Transverse colon (tissue), 4 donors: ENCODE data around the gene PTPRG.

ENCODE experiments used
- CTCF ChIP-seq, 5 experiments: fragments of 200-600 bp in 3 of 5; fragments of 450-650 bp in 2 of 5; sonication (generic) in 3 of 5; IDR thresholded peaks; 1 replicate in 2 of 5; 2 replicates in 3 of 5; pipeline ENCODE4 v1.5.1; 2016 to 2017; ENCODE audit warnings: antibody characterized with exemption in 5 of 5, inconsistent platforms in 3 of 5, mild to moderate bottlenecking in 2 of 5, moderate library complexity in 1 of 5
- EP300 ChIP-seq: sonication (generic); formaldehyde crosslinking; IDR thresholded peaks from one replicate; pipeline ENCODE4 v1.6.1; 2017; ENCODE audit warnings: antibody characterized with exemption, low read depth
- POLR2A ChIP-seq: fragments of 450-650 bp; IDR thresholded peaks from one replicate; pipeline ENCODE4 v1.6.1; 2016; ENCODE audit warnings: antibody characterized with exemption, mild to moderate bottlenecking, moderate library complexity
- POLR2AphosphoS5 ChIP-seq, 3 donors: sonication (generic); formaldehyde crosslinking; IDR thresholded peaks; one replicate each; pipeline ENCODE4 v1.6.1; 2016; ENCODE audit warnings: antibody characterized with exemption in 3 of 3

GRCh38 chr3:62027241-62027640 is 465.9 kb downstream of the PTPRG start:
- TF ChIP-seq CTCF (IDR thresholded peaks at IDR 0.05) (no peak), EP300 (no peak), POLR2A (no peak), POLR2AphosphoS5 (IDR thresholded peaks at IDR 0.05) (no peak)
